CD4-positive, alpha-beta T cell treated with Interleukin-17A for 1 hour (primary cell): ENCODE measurements around the gene GINS1.
"Not testable (repeated sequence)": the region's sequence is repeated elsewhere in the genome, so short reads cannot be mapped to it uniquely, and the experiment has no call there.

ENCODE experiments used
- DNase-seq: peaks from one replicate; pipeline ENCODE4 v3.0.0-alpha.2; 2020

GINS1 gene

DNA sequence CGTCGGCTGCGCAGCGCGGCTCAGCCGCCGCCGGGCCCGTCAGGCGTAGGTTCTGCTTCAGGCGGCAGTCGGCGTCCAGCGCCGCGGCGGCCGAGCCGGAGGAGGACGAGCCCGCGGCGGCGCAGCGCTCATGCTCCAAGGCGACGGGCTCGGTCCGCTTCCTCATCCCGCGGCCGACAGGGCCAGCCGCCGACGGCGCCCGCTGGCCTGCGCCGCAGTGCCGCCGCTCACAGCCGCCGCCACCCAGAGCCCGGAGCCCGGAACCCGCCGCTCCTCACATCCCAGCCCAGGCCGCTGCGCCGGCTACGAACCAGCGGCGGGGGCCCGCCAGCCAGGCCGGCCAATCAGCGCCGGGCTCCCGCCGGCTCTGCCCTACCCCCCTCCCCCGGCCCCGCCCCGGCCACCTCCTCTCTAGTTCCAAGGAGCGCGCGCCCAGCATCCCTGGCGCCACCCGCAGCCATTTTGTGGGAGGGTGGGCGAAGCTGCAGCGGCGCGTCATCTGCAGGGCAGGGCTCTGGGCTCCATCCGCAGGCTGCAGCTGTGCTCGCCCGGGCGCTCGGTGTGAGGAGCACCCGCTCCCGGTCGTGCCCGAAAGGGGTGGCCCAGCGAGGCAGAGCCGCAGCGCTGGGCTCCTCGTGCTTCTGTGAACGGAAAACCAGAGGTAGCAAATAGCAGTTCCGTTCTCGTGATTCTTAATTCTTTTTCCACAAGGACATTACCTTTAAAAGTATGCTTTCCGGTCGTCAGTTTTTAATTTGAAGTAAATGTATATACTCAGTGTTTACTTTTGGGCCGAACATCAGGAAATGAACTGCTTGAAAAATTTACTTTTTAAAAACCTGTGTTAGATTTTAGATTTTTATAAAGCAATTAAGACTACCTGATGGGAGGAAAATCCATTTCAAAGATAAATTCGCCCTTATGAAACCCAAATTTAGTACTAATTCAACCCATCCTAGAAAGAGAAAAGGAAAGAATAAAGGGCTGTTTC lies 16.6 kb upstream of the GINS1 start, which contains the start of gene ABHD12:
Gene ABHD12, minus strand, starts transcription at position 298 of the 991 bp plus-strand sequence. Its CDS starts 132 bp downstream, at position 166.
- DNase-seq, result peak; percentile 95

DNA sequence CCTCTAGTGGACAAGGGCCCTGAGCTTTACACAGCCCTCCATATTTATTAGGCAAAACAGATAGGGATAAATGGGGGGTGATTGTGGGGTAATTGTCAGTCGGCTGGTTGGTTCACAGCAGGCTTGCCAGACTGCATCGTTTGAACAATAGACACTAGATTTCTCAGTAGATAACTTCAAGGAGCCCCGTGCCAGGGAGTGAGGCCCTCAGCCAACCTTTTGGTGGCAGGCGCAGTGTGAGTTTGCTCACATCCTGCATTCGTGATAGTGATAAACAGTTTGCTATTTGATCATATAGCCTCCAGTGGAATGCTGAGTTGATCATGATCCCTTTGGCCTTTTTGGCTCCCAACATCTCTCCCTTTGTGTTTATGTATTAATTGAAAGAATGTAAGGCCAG lies 13.2 kb upstream of the GINS1 start:
- DNase-seq, result no peak

DNA sequence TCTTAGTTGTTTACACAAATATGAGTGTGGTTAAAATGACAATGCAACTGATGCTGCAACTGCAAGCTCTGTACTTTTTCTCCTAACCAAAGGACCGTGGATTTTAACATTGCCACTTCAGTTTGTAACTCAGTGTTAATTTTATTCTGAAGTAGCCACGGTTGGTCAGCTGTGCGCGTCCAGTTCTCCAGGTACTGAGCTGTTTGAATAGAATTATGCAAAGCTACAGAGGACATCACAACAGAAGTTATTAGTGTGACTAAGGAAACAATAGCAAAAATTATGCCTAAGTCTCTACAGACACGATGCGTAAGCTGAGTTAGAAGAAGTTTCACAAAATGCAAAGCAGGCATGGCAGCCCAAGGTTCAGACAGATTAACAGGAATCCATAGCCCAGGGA lies 12.5 kb upstream of the GINS1 start:
- no peak for DNase-seq

DNA sequence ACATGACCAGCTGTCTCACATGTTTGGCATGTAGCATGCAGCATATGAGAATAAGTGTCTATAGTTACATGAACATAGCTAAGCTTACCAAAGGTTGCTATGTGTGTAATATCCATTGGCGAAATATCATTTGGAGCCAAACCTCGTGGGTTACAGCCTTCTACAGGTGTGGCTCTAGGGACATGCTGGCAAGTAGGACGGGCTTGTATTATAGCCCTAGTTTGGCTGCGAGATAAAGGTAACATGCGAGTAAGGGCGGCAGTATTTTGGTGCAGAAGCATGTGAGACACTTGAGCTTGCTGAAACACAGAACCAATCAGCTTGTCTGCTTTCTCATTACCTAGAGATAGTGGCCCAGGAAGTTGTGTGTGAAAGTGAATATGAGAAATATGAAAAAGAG lies 10.4 kb upstream of the GINS1 start:
- DNase-seq, result no peak

DNA sequence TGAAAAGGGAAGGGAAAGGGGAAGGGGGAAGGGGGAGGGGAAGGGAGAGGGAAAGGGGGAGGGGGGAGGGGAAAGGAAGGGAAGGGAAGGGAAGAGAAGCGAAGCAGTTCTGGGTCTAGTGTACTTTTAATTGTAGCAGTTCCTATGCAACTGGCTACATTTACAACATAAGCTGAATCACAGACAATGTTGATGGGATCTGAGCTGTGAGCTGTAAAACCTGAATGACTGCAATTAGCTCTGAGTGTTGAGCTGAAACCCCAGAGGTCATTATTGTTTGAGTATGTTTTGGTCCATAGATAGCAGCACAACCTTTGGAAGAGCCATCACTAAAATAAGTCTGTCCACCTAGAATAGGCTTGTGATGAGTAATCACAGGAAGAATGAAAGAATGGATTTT lies 9.7 kb upstream of the GINS1 start:
- no peak for DNase-seq

DNA sequence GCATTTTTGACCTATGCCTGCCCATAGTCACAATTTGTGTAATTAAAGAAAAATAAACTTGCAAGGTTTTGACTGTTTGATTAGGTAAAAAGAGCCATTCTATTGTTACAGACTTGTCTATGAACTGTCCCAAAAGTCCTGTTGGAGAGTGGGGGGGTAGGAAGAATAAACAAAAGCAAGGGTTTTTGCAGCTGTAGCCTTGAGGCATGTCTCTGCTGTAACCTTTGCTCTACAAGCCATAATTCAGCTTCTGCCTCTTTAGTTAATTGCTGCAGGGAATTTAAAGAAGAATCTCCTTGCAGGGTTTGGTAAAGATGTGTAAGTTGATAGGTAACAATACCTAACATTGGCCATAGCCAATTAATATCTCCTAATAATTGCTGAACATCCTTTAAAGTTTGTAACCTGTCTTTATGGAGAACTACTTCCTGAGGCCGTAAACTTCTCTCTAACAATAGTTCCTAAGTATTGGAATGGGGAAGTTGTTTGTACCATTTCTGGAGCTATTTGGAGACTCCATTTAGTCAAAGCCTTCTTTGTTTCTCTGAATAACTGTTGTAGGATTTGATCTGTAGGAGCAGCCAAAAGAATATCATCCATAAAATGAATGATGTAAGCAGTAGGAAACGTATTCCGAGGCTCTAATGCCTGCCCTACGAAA lies 9.0 kb upstream of the GINS1 start:
- DNase-seq, result no peak

DNA sequence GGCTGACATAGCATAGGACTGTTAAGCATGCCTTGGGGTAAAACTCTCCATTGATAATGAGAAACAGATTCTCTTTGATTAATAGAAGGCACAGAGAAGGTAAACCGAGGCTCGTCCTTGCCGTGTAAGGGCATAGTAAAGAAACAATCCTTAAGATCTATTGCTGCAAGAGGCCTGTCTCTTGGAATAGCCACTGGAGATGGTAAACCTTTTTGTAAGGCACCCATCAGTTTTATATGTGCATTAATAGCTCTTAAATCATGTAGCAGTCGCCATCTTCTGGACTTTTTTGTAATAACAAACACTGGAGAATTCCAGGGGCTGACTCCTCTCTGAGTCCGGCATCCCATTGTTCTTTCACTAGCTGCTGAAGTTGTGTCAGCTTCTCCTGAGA lies 8.4 kb upstream of the GINS1 start:
- peak; percentile 71 for DNase-seq

DNA sequence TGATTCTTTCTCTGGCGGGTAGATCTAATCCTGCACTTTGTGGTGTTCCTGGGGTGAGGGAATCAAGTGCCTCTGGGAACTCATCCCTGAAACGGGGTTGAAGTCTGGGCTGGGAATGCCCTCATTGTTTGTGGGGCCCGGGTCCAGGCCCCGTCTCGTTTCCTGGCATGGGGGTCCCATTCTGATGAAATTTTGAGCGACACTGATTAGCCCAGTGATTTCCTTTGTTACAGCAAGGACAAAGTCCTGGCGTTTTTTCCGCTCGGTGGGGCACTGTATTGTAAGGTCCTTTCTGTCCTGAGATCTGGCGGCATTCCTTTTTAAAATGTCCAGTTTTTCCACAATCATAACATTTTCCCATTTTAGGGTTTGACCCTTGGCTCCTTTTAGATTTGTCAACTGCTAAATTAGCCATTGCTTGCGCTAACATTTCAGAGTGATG lies 7.2 kb upstream of the GINS1 start:
- DNase-seq, result not testable (repeated sequence)

DNA sequence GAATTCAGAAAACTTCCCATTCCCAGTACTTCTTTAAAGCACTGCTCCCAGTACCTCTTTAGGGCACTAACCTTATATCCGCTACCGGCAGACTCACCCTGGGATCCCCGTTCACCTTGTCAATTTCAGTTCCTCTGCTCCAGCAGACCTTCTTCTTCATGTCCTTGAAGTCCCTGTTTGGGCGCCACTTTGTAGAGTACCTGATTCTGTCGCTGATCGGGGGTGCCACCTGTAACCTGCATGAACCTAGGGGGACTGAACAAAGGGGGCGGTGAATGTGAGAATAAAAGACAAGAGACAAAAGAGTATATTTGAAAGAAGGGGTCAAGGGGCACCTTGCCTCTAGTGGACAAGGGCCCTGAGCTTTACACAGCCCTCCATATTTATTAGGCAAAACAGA lies 4.9 kb upstream of the GINS1 start:
- no peak for DNase-seq

DNA sequence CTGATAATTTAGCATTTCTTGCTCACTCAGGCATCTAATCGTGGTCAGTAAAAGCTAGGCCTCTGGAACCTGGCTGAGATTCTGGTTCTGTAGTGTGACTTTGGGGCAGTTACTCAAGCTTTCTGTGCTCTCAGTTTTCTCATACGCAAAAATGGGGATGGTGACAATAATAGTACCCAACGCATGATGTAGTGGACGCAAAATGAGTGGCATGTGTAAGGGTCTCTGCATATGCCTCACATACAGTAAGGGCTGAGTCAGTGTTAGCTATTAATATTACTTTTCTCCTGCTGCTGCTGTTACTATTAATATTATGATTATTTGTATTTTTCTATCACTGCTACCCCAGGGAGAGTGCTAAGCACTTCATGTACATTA lies 686 bp downstream of the GINS1 start:
- DNase-seq, result no peak

DNA sequence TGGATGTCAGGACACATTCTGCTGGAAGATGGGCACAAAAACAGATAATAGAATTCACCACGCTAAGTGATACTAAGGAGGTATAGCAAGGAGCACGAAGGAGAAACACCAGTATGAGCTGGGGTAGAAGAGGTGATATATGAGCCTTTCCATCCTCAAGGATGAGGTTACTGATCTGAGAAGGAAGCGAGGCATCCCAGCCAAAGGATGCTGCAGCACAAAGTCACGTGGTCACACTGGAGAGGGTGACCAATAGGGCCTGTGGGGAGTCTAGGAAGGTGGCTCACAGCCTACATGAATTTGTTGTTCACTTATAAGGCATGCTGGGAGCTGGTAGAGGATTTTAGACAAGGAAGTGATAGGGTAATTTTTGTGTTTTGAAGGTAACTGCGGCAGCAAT lies 1.4 kb downstream of the GINS1 start:
- no peak for DNase-seq

DNA sequence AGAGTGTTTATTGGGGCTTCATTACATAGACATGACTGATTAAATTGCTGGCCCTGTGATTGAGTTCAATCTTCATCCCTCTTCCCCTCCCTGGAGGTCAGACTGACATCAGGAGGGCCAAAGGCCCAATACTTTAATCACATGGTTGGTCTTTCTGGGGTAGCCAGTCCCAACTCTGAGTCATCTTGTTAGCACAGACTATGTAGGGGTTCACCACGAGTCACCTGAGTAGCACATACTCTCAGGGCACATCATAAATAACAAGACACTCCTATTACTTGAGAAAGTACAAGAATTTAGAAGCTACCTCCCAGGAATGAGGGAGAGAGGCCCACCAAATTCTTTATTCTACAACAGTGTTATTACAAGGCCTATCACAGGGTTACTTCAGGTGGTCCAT lies 11.3 kb downstream of the GINS1 start:
- DNase-seq, result no peak

DNA sequence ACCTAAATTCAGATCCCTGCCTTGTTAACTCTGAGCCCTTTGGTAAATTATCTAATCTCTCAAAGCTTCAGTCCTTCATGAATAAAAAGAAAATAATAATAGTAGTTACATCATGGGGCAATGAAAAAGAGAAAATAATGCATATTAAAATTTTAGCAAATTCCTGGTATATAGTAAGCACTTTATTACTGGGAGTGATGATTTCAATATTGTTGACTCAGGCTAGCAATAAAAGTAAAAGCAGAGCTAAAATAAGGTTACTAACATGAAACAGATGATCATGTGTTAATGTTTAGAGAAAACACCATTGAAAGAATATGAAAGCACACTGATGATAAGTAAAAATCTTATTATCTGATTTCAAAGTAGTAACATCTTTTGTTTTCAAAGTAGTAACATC lies 13.6 kb downstream of the GINS1 start:
- DNase-seq, result no peak

DNA sequence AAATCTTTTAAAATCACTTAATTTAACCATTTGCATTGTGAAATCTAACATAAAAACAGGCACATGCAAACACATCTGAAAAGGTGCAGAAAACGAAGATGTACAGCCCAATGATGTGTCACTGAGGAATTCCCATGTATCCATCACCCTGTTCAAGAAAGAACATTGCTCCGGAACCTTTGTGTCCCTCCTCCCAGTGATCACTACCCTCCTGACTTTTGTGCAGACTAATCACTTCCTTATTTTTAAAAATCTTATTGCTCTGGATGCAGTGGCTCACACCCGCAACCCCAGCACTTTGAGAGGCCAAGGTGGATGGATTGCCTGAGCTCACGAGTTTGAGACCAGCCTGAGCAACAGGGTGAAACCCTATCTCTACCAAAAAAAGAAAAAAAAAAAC lies 14.6 kb downstream of the GINS1 start:
- no peak for DNase-seq

DNA sequence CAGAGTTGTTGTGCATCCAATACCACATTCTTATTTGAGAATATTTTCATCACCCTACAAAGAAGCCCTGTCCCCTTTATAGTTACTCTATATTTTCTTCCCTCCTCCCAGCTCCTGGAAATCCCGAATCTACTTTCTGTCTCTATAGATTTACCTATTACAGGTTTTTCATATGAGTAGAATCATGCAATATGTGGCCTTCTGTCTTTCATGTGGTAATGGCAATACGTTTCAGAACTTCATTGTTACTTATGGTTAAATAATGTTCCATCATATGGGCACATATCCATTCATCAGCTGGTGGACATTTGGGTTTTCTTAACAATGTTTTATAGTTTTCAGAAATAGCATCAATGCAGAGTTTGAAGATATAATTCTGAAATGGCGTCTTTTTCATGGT lies 17.1 kb downstream of the GINS1 start:
- no peak for DNase-seq

DNA sequence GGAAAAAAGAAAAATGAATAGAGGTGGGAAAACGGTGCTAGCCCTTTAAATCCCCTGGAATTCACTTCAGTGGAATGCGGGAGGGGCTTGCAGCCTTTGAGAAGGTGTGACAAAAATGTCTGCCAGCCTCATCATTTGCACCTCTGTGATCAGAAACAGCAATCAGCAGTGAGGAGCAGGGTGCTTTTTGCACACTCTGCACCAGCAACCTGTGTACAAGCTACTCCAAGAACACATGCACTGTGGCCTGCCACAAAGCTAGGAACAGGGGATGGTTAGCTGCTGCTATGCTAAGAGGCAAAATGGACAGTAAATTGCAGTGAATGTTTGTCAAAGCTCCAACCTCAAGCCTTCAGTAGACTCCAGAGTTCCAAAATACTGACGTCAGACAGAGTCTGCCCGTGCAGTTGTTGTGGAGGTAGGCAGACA lies 29.7 kb downstream of the GINS1 start:
- DNase-seq, result no peak

DNA sequence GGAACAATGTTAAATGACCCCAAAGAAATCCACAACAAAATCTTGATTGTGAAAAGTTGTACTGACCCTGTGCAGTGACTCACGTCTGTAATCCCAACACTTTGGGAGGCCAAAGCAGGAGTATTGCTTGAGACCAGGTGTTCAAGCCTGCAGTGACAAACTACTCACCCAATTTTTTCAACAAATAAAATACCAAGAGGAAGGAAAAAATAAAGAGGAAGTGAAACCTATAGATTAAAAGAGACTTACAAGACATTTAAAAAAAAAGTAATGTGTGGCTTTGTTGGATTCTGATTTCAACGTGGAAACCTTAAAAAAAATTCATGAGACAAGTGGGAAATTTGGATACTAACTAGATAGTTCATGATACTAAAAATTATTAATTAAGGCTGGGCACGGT lies 31.9 kb downstream of the GINS1 start:
- DNase-seq, result no peak

DNA sequence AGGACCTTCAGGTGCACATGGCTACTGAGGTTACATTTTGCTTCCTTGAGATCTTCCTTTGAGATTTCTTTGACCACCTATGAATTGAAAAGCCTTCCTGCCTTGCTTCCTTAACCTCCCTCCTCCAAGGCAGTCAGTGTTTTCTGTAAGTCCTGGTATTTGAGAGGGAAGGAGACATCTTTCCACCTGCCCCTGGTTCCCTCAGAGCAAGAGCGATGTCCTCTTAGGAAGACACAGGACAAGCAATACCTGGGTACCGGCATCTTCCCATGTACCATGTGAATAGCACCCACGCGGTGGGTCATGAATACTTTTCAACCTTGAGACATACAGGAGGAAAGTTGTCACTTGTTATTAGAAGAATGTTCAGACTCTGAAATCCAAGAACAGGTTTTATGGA lies 37.1 kb downstream of the GINS1 start:
- no peak for DNase-seq

DNA sequence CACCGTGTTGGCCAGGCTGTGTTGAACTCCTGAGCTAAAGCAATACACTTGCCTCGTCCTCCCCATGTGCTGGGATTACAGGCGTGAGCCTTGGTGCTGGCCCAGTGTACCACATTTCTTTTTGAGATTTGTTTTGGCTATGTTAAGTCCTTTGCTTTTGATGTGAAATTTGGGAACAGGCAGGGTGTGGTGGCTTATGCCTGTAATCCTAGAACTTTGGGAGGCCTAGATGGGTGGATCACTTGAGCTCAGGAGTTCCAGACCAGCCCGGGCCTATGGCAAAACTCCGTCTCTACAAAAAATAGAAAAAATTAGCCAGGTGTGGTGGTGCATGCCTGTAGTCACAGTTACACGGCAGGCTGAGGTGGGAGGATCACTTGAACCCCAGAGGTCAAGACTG lies 40.2 kb downstream of the GINS1 start:
- no peak for DNase-seq

DNA sequence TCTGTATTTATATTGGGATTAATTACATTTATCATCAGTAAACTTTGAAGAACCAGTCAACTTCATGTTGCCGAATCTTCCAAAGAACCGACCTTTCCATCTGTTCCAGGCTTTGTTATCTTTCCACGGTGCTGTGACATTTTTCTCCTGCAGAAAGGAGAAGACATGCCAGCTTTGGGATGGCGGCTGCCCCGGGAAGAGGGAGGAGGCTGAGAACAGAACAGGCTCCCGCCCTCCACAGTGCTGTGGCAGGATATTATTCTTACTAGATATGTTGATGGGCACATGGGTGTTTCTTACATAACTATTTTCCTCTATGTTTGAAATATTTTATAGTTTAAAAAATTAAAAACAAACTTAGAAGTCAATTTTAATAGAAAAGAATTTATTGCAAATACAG lies 44.9 kb downstream of the GINS1 start:
- no peak for DNase-seq

DNA sequence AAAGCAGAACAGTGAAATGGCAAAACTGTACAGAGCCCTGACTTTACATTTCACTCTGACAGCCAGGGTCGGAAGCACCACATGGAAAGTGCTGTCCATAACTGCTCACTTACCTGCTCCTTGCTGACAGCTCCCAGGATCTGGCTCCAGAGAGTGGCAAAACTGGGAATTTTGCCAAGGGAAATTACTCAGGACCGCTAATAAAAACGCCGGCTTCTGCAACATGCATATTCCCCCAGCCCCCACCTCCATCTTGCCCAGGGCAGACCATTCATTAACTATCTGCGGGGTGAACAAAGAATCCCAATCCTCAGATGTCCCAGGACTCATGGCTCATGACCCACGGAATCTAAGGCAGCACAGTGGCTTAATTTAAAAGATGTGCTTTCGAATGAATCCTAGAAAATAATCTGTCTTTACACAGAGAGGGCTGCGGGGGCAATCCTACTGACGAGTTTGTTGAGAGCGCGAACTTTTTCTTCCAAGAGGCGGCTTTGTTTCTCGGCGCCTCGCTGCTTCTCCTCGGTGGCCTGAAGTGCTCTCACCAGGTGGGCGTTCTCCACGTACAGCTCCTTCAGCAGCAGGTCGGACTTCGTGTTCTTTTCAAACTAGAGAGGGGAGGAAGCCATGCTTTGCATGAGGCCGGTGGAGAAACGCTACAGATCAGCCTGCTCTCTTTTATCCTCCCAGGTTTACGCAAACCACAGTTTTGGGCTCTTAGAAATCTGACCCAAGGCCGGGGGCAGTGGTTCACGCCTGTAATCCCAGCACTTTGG lies 45.8 kb downstream of the GINS1 start:
- DNase-seq, result no peak

DNA sequence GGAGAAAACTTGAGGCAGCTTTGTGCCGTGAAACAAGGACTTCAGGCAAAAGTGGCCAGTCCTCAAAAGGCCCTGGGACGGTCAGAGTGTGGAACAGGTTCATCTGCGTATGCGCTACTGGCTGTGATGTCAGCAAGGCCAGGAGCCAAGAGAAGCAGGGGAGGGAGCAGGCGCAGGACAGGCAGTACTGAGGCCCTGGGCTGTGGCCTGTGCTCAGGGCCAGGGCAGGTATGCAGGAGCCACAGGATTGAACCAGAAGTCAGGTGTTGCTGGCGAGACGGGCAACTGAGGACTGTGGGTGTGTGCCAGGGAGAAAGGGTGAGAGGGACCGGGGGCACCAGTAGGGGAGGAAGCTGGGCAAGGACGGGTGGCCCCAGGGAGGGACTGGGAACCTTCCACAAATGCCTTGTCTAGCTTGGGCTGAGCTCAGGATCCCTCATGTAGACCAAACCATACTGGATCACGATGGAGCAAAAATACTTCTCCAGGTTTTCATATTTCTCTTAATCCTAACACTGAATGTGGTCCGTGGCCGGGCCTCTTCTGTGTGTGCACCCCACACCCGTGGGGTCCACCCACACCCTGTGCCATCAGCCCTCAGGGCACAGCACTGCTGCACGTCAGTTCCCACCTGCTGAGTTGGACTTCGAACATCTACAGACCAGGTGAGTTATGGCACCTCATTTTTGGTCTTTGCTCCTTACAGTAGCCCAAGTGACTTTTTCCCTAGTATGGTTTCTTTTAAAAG lies 46.9 kb downstream of the GINS1 start:
- DNase-seq, result no peak
